Naive thymus-derived CD4-positive, alpha-beta T cell (primary cell): ENCODE data around the gene SFI1. TPM values are rescaled to one million over a fixed set of nuclear protein-coding genes. Genes with fewer than 3 reads are reported as not detected.
"Not testable (repeated sequence)": the region's sequence is repeated elsewhere in the genome, so short reads cannot be mapped to it uniquely, and the experiment has no call there.

Experiments used
- ATAC-seq: fragments of 150-1000 bp; cut with Tn5 transposase; 2 replicates; pipeline ENCODE4 v1.10.0; 2021; ENCODE audit warnings: mild to moderate bottlenecking, moderate library complexity
- CTCF ChIA-PET: fragments of 350-600 bp; sonication (Branson Sonifier 250); formaldehyde crosslinking; loops from one replicate; lab custom pipeline; 2021; ENCODE audit warnings: antibody characterized with exemption; lab: Charles Lee
- POLR2A ChIA-PET: fragments of 350-600 bp; sonication (Branson Sonifier 250); formaldehyde crosslinking; loops from one replicate; lab custom pipeline; 2021; ENCODE audit warnings: antibody characterized with exemption, inconsistent platforms; lab: Charles Lee
- DNase-seq, 9 donors: peaks; one replicate each; pipeline versions ENCODE4 v3.0.0 to v3.0.0-alpha.2; 2020 to 2022; ENCODE audit warnings: mixed read lengths in 1 of 9
- H3K27ac ChIP-seq: one replicate; pipeline ENCODE4 v1.7.0; 2013; ENCODE audit warnings: mild to moderate bottlenecking, low read depth, low read length, moderate library complexity
- H3K27me3 ChIP-seq, 2 donors: one replicate each; pipeline ENCODE4 v1.7.0; 2013; ENCODE audit warnings: low read length in 2 of 2, mild to moderate bottlenecking in 2 of 2, moderate library complexity in 2 of 2; ENCODE audit not compliant: control insufficient read depth in 2 of 2, insufficient read depth in 2 of 2
- H3K36me3 ChIP-seq, 3 experiments: 1 replicate in 2 of 3; 2 replicates in 1 of 3; pipeline ENCODE4 v1.7.0; 2013; ENCODE audit warnings: low read length in 3 of 3, mild to moderate bottlenecking in 3 of 3, moderate library complexity in 1 of 3; ENCODE audit not compliant: insufficient read depth in 3 of 3, control insufficient read depth in 2 of 3
- H3K4me1 ChIP-seq, 2 donors: one replicate each; pipeline ENCODE4 v1.7.0; 2013; ENCODE audit warnings: low read length in 2 of 2, mild to moderate bottlenecking in 2 of 2, moderate library complexity in 1 of 2; ENCODE audit not compliant: control insufficient read depth in 2 of 2, insufficient read depth in 2 of 2
- H3K4me3 ChIP-seq: 2 replicates; pipeline ENCODE4 v1.7.0; 2013; ENCODE audit warnings: mild to moderate bottlenecking, low read length
- H3K9me3 ChIP-seq, 3 experiments: 1 replicate in 2 of 3; 2 replicates in 1 of 3; pipeline ENCODE4 v1.7.0; 2013; ENCODE audit warnings: low read length in 3 of 3; ENCODE audit not compliant: control insufficient read depth in 2 of 3
- H3K27ac Mint-ChIP-seq, 9 donors: one replicate each; pipeline ENCODE4 v1.8.0; 2020 to 2022; ENCODE audit warnings: mixed read lengths in 9 of 9, mild to moderate bottlenecking in 8 of 9, moderate library complexity in 5 of 9, inconsistent platforms in 2 of 9
- H3K27me3 Mint-ChIP-seq, 5 donors: one replicate each; pipeline ENCODE4 v1.8.0; 2021 to 2022; ENCODE audit warnings: mixed read lengths in 5 of 5, mild to moderate bottlenecking in 1 of 5
- H3K36me3 Mint-ChIP-seq, 5 donors: one replicate each; pipeline ENCODE4 v1.8.0; 2020 to 2022; ENCODE audit warnings: mixed read lengths in 5 of 5, mild to moderate bottlenecking in 3 of 5, inconsistent platforms in 1 of 5
- H3K4me1 Mint-ChIP-seq, 7 donors: one replicate each; pipeline ENCODE4 v1.8.0; 2020 to 2022; ENCODE audit warnings: mixed read lengths in 7 of 7, mild to moderate bottlenecking in 3 of 7, inconsistent platforms in 1 of 7
- H3K4me3 Mint-ChIP-seq, 10 donors: one replicate each; pipeline ENCODE4 v1.8.0; 2020 to 2022; ENCODE audit warnings: mild to moderate bottlenecking in 10 of 10, mixed read lengths in 10 of 10, moderate library complexity in 6 of 10, inconsistent platforms in 2 of 10
- H3K9me3 Mint-ChIP-seq, 11 donors: one replicate each; pipeline ENCODE4 v1.8.0; 2020 to 2022; ENCODE audit warnings: mixed read lengths in 11 of 11, mild to moderate bottlenecking in 4 of 11, inconsistent platforms in 1 of 11, moderate library complexity in 1 of 11
- intact Hi-C, 2 donors: fragments of 100-400 bp; cut with micrococcal nuclease; formaldehyde crosslinking; loops; one replicate each; pipeline ENCODE4 v1.15.1; 2023
- polyA plus RNA-seq, 2 donors: library from polyadenylated mRNA; unstranded; fragments of 300-500 nt; fragmentation: Illumina TruSeq; gene quantifications; one replicate each; pipeline ENCODE4 v1.2.3, GENCODE V29; 2021
- total RNA-seq, 6 experiments: library from RNA in 5 of 6; stranded (reverse) in 5 of 6; gene quantifications; 1 replicate in 5 of 6; 2 replicates in 1 of 6; pipeline ENCODE4 v1.2.3 and lab custom pipeline; 2021 to 2026

Gene SFI1
- total and polyA plus RNA-seq, 7 experiments from 2014 or later: 25.9 to 359 (median 253) TPM

DNA sequence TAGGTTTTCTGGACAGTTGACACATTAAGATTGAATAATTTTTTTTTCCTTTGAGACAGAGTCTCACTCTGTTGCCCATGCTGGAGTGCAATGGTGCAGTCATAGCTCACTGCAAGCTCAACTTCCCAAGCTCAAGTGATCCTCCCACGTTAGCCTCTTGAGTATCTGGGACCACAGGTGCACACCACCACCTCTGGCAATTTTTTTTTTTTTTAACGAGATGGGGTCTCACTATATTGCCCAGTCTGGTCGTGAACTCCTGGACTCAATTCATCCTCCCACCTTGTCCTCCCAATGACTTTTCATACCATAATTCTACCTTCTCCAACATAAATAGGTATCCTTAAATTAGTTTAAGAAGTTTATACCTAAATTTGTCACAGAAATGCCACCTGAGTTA, 15.2 kb upstream of the SFI1 start:
- H3K9me3 ChIP-seq: no peaks in the 10 kb centered on the region
- no peaks in the 10 kb centered on the region for H3K4me1 ChIP-seq
- Mint-ChIP-seq H3K27ac (peak overlapping the region in 1 of 9 donors; percentile 62), H3K9me3 (no peaks in the 10 kb centered on the region), H3K4me3 (no peak overlapping the region), H3K4me1 (peaks cover 18 to 41% (median 32%) of the 10 kb centered on the region in 7 donors), H3K36me3 (peaks cover 0 to 43% (median 33%) of the 10 kb centered on the region in 5 donors), H3K27me3 (no peaks in the 10 kb centered on the region)
- H3K36me3 ChIP-seq: peaks cover 0 to 35% (median 6%) of the 10 kb centered on the region in 3 experiments
- ATAC-seq (no peak), DNase-seq (no peak)
- intact Hi-C loops: no loop called here
- no peak overlapping the region for H3K4me3 ChIP-seq
- H3K27me3 ChIP-seq: no peaks in the 10 kb centered on the region
- ChIA-PET CTCF (no interaction called here), POLR2A (no interaction called here)
- no peak overlapping the region for H3K27ac ChIP-seq

DNA sequence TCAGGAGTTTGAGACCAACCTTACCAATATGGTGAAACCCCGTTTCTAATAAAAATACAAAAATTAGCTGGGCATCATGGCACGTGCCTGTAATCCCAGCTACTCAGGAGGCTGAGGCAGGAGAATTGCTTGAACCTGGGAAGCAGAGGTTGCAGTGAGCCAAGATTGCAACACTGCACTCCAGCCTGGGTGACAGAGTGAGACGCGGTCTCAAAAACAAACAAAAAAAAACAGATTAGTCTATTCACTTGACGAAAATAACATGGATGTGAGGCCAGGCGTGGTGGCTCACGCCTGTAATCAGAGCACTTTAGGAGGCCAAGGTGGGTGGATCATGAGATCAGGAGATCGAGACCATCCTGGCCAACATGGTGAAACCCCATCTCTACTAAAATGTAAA, 13.9 kb upstream of the SFI1 start:
- H3K27me3 Mint-ChIP-seq, H3K4me3 Mint-ChIP-seq, H3K9me3 ChIP-seq, H3K4me1 ChIP-seq, DNase-seq, H3K9me3 Mint-ChIP-seq, H3K4me3 ChIP-seq, H3K27me3 ChIP-seq, H3K27ac ChIP-seq, ATAC-seq, intact Hi-C loops: not testable (repeated sequence)
- H3K36me3 ChIP-seq: peaks cover 0 to 35% (median 6%) of the 10 kb centered on the region in 3 experiments
- peak overlapping the region in 1 of 9 donors; percentile 25 for H3K27ac Mint-ChIP-seq
- ChIA-PET CTCF (interaction anchor here (0.6 kb wide), 1 partner anchor 9 kb away, joined by 5 read pairs; no protein-coding TSS in a partner anchor), POLR2A (interaction anchor here (1.6 kb wide), 1 partner anchor 148 kb away, joined by 3 read pairs; no protein-coding TSS in a partner anchor)
- H3K36me3 Mint-ChIP-seq: peaks cover 0 to 46% (median 31%) of the 10 kb centered on the region in 5 donors
- peaks cover 18 to 40% (median 34%) of the 10 kb centered on the region in 7 donors for H3K4me1 Mint-ChIP-seq

DNA sequence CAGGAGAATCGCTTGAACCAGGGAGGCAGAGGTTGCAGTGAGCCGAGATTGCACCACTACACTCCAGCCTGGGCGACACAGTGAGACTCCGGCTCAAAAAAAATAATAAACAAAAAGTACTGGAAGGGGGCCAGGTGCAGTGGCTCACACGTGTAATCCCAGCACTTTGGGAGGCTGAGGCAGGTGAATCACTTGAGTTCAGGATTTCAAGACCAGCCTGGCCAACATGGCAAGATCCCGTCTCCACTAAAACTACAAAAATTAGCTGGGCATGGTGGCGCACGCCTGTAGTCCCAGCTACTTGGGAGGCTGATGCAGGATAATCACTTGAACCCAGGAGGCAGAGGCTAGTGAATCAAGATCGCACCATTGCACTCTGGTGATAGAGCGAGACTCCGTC, 10.0 kb upstream of the SFI1 start:
- H3K4me3 ChIP-seq, H3K27ac ChIP-seq, ATAC-seq, H3K27me3 ChIP-seq, intact Hi-C loops, H3K4me3 Mint-ChIP-seq, H3K9me3 Mint-ChIP-seq, H3K9me3 ChIP-seq, H3K27ac Mint-ChIP-seq, DNase-seq, CTCF ChIA-PET, H3K27me3 Mint-ChIP-seq: not testable (repeated sequence)
- peaks cover 18 to 19% of the 10 kb centered on the region in 2 donors for H3K4me1 ChIP-seq
- H3K36me3 ChIP-seq: peaks cover 0 to 31% (median 0%) of the 10 kb centered on the region in 3 experiments
- Mint-ChIP-seq H3K36me3 (peaks cover 0 to 29% (median 19%) of the 10 kb centered on the region in 5 donors), H3K4me1 (peaks cover 30 to 58% (median 51%) of the 10 kb centered on the region in 7 donors)
- POLR2A ChIA-PET: interaction anchor here (0.6 kb wide), 1 partner anchor 13 kb away, joined by 3 read pairs; no protein-coding TSS in a partner anchor

DNA sequence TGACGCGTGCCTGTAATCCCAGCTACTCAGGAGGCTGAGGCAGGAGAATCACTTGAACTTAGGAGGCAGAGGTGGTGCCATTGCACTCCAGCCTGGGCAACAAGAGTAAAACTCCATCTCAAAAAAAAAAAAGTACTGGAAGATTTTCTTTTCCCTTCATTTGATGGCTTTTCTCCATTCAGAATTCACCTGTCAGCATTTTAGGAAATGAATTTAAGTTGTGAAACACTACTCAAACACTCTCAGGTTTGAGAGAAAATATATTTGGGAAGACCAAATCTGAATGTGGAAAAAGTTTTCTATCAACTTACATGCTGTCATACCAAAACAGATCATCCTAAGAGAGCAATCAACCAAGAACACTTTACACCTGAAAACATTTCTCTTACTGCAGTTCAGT, 9.4 kb upstream of the SFI1 start:
- Mint-ChIP-seq H3K36me3 (peaks cover 0 to 24% (median 15%) of the 10 kb centered on the region in 5 donors), H3K4me3 (peak overlapping the region in 2 of 10 donors; percentile 42 to 65), H3K9me3 (peaks cover 0 to 2% (median 0%) of the 10 kb centered on the region in 11 donors), H3K27me3 (no peaks in the 10 kb centered on the region), H3K4me1 (peaks cover 28 to 62% (median 52%) of the 10 kb centered on the region in 7 donors), H3K27ac (peak overlapping the region in 2 of 9 donors; percentile 32 to 62)
- Histone ChIP-seq H3K27ac (no peak overlapping the region), H3K4me3 (no peak overlapping the region), H3K9me3 (no peaks in the 10 kb centered on the region), H3K4me1 (peaks cover 19 to 20% of the 10 kb centered on the region in 2 donors), H3K27me3 (no peaks in the 10 kb centered on the region), H3K36me3 (peaks cover 0 to 25% (median 0%) of the 10 kb centered on the region in 3 experiments)
- DNase-seq (no peak), ATAC-seq (no peak)
- intact Hi-C loops: no loop called here
- CTCF ChIA-PET: no interaction called here
- POLR2A ChIA-PET: no interaction called here

DNA sequence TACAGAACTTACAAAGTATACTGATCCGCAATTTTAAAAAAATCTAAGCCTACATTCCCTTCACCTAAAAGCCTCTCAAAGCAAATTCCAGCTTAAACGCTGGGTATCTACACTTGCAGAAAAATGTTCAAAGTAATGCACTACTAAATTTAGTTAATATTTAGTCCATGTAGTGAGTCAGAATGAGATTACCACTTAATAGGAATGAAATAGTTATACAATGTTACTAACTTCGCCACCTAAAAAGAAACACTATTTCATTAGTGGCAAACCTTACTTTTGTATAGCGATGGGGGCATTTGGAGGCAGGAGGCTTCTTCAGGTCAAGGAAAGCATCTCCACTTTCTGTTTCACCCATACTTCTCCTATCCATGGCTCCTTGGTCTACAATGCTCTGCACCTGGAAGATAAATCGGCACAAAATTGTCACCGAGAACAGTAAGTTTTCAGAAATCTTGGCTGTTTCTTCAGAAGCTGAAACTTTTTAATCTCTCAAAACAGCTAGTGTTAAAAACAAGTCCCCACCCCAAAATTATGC, 7.9 kb upstream of the SFI1 start:
- DNase-seq (no peak), ATAC-seq (no peak)
- H3K4me3 Mint-ChIP-seq: peak overlapping the region; percentile 64 to 91 (median 86)
- ChIA-PET POLR2A (interaction anchor here (0.7 to 1.6 kb wide), 7 partner anchors 9 to 141 kb away, joined by 3 to 8 read pairs (median 4); partner anchors contain the start of gene DRG1), CTCF (no interaction called here)
- H3K27ac Mint-ChIP-seq: peak overlapping the region; percentile 59 to 88 (median 81)
- Histone ChIP-seq H3K27me3 (no peaks in the 10 kb centered on the region), H3K36me3 (peaks cover 0 to 16% (median 0%) of the 10 kb centered on the region in 3 experiments), H3K4me1 (peaks cover 19 to 20% of the 10 kb centered on the region in 2 donors), H3K27ac (peak overlapping the region; percentile 92), H3K9me3 (no peaks in the 10 kb centered on the region), H3K4me3 (peak overlapping the region; percentile 60)
- intact Hi-C loops: loop anchor here (2.0 kb wide), 2 partner anchors 144 to 174 kb away; partner anchors contain the start of gene PISD (in 1 of the 2)
- no peaks in the 10 kb centered on the region for H3K27me3 Mint-ChIP-seq
- peaks cover 21 to 59% (median 51%) of the 10 kb centered on the region in 7 donors for H3K4me1 Mint-ChIP-seq
- peaks cover 0 to 2% (median 0%) of the 10 kb centered on the region in 11 donors for H3K9me3 Mint-ChIP-seq
- H3K36me3 Mint-ChIP-seq: peaks cover 0 to 20% (median 13%) of the 10 kb centered on the region in 5 donors

DNA sequence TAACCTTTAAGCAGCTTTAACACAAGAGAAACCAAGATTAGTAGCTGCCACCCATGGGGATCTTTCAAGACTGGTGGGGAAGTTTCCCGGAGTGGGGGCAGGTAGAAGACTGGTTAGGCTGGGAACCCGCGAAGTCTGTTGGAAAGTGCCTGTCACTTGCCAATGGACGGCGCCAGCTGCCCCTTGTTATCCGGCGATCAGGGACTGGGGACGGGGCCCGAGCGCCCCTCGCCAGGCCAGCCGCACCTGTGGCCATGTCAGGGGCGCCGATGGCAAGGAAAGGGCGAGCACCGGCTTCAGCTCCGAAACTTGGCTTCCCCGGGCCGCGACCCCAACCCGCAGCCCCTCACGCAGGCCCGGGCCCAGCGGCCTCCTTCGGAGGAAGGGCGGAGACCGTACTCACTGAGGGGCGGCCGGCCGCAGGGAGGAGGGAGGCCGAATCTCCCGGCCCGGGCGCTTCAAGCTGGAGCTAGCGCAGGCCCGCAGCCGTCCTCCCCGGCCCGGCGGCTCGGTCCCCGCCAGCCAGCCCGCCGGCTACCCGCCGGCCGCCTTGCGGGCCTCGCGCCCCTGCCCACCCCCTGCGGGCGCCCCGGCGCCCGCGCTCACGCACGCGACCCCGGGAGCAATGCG, 7.2 kb upstream of the SFI1 start:
- Histone ChIP-seq H3K4me3 (peak overlapping the region; percentile 60), H3K36me3 (peaks cover 0 to 9% (median 0%) of the 10 kb centered on the region in 3 experiments)
- intact Hi-C loops: loop anchor here (1.0 to 2.0 kb wide), 5 partner anchors 8 to 174 kb away; partner anchors contain the start of genes PATZ1 (in 1 of the 2) and PISD (in 1 of the 2)

More for the DNA sequence above, 7.2 kb upstream of the SFI1 start:
- H3K27me3 ChIP-seq: no peaks in the 10 kb centered on the region
- peaks cover 19 to 20% of the 10 kb centered on the region in 2 donors for H3K4me1 ChIP-seq
- peak overlapping the region; percentile 92 for H3K27ac ChIP-seq
- DNase-seq: peak in 8 of 9 donors; percentile 8 to 47 (median 15)
- Mint-ChIP-seq H3K9me3 (peaks cover 0 to 2% (median 0%) of the 10 kb centered on the region in 11 donors), H3K36me3 (peaks cover 0 to 19% (median 10%) of the 10 kb centered on the region in 5 donors), H3K27ac (peak overlapping the region; percentile 59 to 93 (median 81)), H3K4me1 (peaks cover 14 to 56% (median 48%) of the 10 kb centered on the region in 7 donors), H3K27me3 (no peaks in the 10 kb centered on the region), H3K4me3 (peak overlapping the region; percentile 79 to 92 (median 87))
- ChIA-PET POLR2A (interaction anchor here (0.7 to 1.6 kb wide), 8 partner anchors 9 to 142 kb away, joined by 3 to 8 read pairs (median 4); partner anchors contain the start of gene DRG1), CTCF (no interaction called here)
- H3K9me3 ChIP-seq: no peaks in the 10 kb centered on the region
- peak; percentile 0 for ATAC-seq
